SHP77 (cell line): ENCODE data around the gene WHAMM.
A peak's percentile ranks its signal among the peaks of the same experiment; 100 is the strongest.
"Not testable (repeated sequence)": the region's sequence is repeated elsewhere in the genome, so short reads cannot be mapped to it uniquely, and the experiment has no call there.

Experiments
- DNase-seq, 2 experiments: peaks; one replicate each; lab custom pipeline; 2025; lab: John Stamatoyannopoulos, UW

WHAMM gene

GRCh38 chr15:82809308-82810060, at the start of gene WHAMM:
WHAMM (plus strand) TSS chr15:82809628; CDS start chr15:82809727, 99 bp downstream.
- DNase-seq: peak; percentile 95 to 96

- DNase-seq: no peak
Measured at GRCh38 chr15:82763361-82764116, 45.9 kb upstream of the WHAMM start.

- DNase-seq: no peak
Measured at GRCh38 chr15:82764117-82764490, 45.3 kb upstream of the WHAMM start.

- no peak for DNase-seq
Measured at GRCh38 chr15:82764740-82765139, 44.7 kb upstream of the WHAMM start.

GRCh38 chr15:82766201-82766600, 43.2 kb upstream of the WHAMM start:
- DNase-seq: not testable (repeated sequence)

GRCh38 chr15:82767163-82767829, 42.1 kb upstream of the WHAMM start:
- DNase-seq: no peak

- no peak for DNase-seq
Measured at GRCh38 chr15:82768414-82769054, 40.9 kb upstream of the WHAMM start.

GRCh38 chr15:82771789-82772607, 37.4 kb upstream of the WHAMM start:
- no peak for DNase-seq

- no peak for DNase-seq
Measured at GRCh38 chr15:82774496-82774895, 34.9 kb upstream of the WHAMM start.

- no peak for DNase-seq
Measured at GRCh38 chr15:82778755-82779154, 30.7 kb upstream of the WHAMM start.

- no peak for DNase-seq
Measured at GRCh38 chr15:82781349-82781748, 28.1 kb upstream of the WHAMM start.

GRCh38 chr15:82788496-82788895, 20.9 kb upstream of the WHAMM start:
- DNase-seq: no peak

- DNase-seq: no peak
Measured at GRCh38 chr15:82789491-82789890, 19.9 kb upstream of the WHAMM start.

- DNase-seq: no peak
Measured at GRCh38 chr15:82790321-82790720, 19.1 kb upstream of the WHAMM start.

- DNase-seq: no peak
Measured at GRCh38 chr15:82792068-82792467, 17.4 kb upstream of the WHAMM start.

GRCh38 chr15:82793737-82794136, 15.7 kb upstream of the WHAMM start:
- no peak for DNase-seq

GRCh38 chr15:82798104-82798503, 11.3 kb upstream of the WHAMM start:
- no peak for DNase-seq

GRCh38 chr15:82798531-82799166, 10.8 kb upstream of the WHAMM start:
- no peak for DNase-seq

- DNase-seq: no peak
Measured at GRCh38 chr15:82799183-82799841, 10.1 kb upstream of the WHAMM start.

GRCh38 chr15:82802497-82802896, 6.9 kb upstream of the WHAMM start:
- no peak for DNase-seq
